Measurements from ENCODE around the gene PDZD2. TPM values are rescaled to one million over a fixed set of nuclear protein-coding genes. Genes with fewer than 3 reads are reported as not detected.
A peak's percentile ranks its signal among the peaks of the same experiment; 100 is the strongest.

PDZD2 gene
- total RNA-seq, 1 donor from 2014 or later = 42.7 TPM

GRCh38 chr5:31937226-31937625, 298.3 kb downstream of the PDZD2 start:
- Histone ChIP-seq H3K9me3 (no peaks in the 10 kb centered on the region), H3K4me3 (peak overlapping the region; percentile 27 to 30), H3K36me3 (no peaks in the 10 kb centered on the region), H3K4me1 (peaks cover 18% of the 10 kb centered on the region), H3K27ac (peak overlapping the region; percentile 62), H3K27me3 (no peaks in the 10 kb centered on the region)
- intact Hi-C loops (cut with DNase I) = no loop called here
- no peak for DNase-seq (ENCODE audit: extremely low spot score in 2 of 2)
- TF ChIP-seq POLR2AphosphoS5 (IDR thresholded peaks at IDR 0.05; ENCODE audit: insufficient read depth in 1 of 2, low read depth in 1 of 2) (no peak), POLR2A (IDR thresholded peaks at IDR 0.05) (no peak), CTCF (IDR thresholded peaks at IDR 0.05) (no peak)

GRCh38 chr5:31937703-31938102, 298.8 kb downstream of the PDZD2 start:
- no peaks in the 10 kb centered on the region for H3K36me3 ChIP-seq
- no peaks in the 10 kb centered on the region for H3K9me3 ChIP-seq
- peak overlapping the region in 1 of 2 donors; percentile 30 for H3K4me3 ChIP-seq
- H3K27ac ChIP-seq = peak overlapping the region; percentile 62
- intact Hi-C loops (cut with DNase I) = no loop called here
- TF ChIP-seq CTCF (IDR thresholded peaks at IDR 0.05) (no peak), POLR2A (IDR thresholded peaks at IDR 0.05) (no peak), POLR2AphosphoS5 (IDR thresholded peaks at IDR 0.05; ENCODE audit: insufficient read depth in 1 of 2, low read depth in 1 of 2) (no peak)
- H3K4me1 ChIP-seq = peaks cover 18% of the 10 kb centered on the region
- no peaks in the 10 kb centered on the region for H3K27me3 ChIP-seq
- no peak for DNase-seq (ENCODE audit: extremely low spot score in 2 of 2)

- H3K27ac ChIP-seq = no peak overlapping the region
Observed at GRCh38 chr5:31939151-31939550, 300.2 kb downstream of the PDZD2 start.

GRCh38 chr5:31941151-31941755, 302.3 kb downstream of the PDZD2 start:
- intact Hi-C loops (cut with DNase I) = no loop called here

More at GRCh38 chr5:31939151-31939550, 300.2 kb downstream of the PDZD2 start:
- intact Hi-C loops (cut with DNase I) = no loop called here
- TF ChIP-seq CTCF (IDR thresholded peaks at IDR 0.05) (no peak), POLR2AphosphoS5 (IDR thresholded peaks at IDR 0.05; ENCODE audit: insufficient read depth in 1 of 2, low read depth in 1 of 2) (peak in 1 of 2 donors; percentile 7)
- Histone ChIP-seq H3K4me3 (no peak overlapping the region), H3K4me1 (peaks cover 18% of the 10 kb centered on the region), H3K36me3 (no peaks in the 10 kb centered on the region), H3K27me3 (no peaks in the 10 kb centered on the region), H3K9me3 (no peaks in the 10 kb centered on the region)
- no peak for DNase-seq (ENCODE audit: extremely low spot score in 2 of 2)

More at GRCh38 chr5:31941151-31941755, 302.3 kb downstream of the PDZD2 start:
- no peak for TF ChIP-seq CTCF (IDR thresholded peaks at IDR 0.05)
- peak in 1 of 2 donors; percentile 48 for TF ChIP-seq POLR2AphosphoS5 (IDR thresholded peaks at IDR 0.05; ENCODE audit: insufficient read depth in 1 of 2, low read depth in 1 of 2)
- H3K27me3 ChIP-seq = no peaks in the 10 kb centered on the region
- no peaks in the 10 kb centered on the region for H3K36me3 ChIP-seq
- no peak for DNase-seq (ENCODE audit: extremely low spot score in 2 of 2)
- H3K9me3 ChIP-seq = no peaks in the 10 kb centered on the region
- no peak overlapping the region for H3K4me3 ChIP-seq
- peaks cover 6% of the 10 kb centered on the region for H3K4me1 ChIP-seq
- no peak overlapping the region for H3K27ac ChIP-seq

Measured in vagina (tissue), 2 donors.